Mammary epithelial cell (primary cell): ENCODE measurements around the gene SKI.

ENCODE experiments used
- CTCF ChIP-seq, 2 donors: IDR thresholded peaks in 1 of 2; conservative IDR thresholded peaks in 1 of 2; 2 replicates each; pipeline ENCODE4 v1.5.1; 2011 to 2012; ENCODE audit warnings: inconsistent platforms in 2 of 2, low read length in 2 of 2, mild to moderate bottlenecking in 2 of 2, control low read depth in 1 of 2, low read depth in 1 of 2; ENCODE audit not compliant: insufficient read depth in 1 of 2; ENCODE audit errors: extremely low read depth in 1 of 2
- EZH2 ChIP-seq: IDR thresholded peaks from 2 replicates; pipeline ENCODE4 v1.6.1; 2012; ENCODE audit warnings: low read length, inconsistent platforms, borderline replicate concordance

GRCh38 chr1:2226525-2227345 is 1.4 kb upstream of the SKI start:
- TF ChIP-seq EZH2 = no peak
- no peak for TF ChIP-seq CTCF (conservative IDR thresholded peaks at IDR 0.05 in 1 of 2, IDR thresholded peaks at IDR 0.05 in 1 of 2; ENCODE audit: extremely low read depth in 1 of 2, insufficient read depth in 1 of 2, low read depth in 1 of 2, low read length in 2 of 2)
